ENCODE data around the gene DNASE1.
"Not testable (repeated sequence)": the region's sequence is repeated elsewhere in the genome, so short reads cannot be mapped to it uniquely, and the experiment has no call there.

DNASE1 gene, protein sequence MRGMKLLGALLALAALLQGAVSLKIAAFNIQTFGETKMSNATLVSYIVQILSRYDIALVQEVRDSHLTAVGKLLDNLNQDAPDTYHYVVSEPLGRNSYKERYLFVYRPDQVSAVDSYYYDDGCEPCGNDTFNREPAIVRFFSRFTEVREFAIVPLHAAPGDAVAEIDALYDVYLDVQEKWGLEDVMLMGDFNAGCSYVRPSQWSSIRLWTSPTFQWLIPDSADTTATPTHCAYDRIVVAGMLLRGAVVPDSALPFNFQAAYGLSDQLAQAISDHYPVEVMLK

DNA sequence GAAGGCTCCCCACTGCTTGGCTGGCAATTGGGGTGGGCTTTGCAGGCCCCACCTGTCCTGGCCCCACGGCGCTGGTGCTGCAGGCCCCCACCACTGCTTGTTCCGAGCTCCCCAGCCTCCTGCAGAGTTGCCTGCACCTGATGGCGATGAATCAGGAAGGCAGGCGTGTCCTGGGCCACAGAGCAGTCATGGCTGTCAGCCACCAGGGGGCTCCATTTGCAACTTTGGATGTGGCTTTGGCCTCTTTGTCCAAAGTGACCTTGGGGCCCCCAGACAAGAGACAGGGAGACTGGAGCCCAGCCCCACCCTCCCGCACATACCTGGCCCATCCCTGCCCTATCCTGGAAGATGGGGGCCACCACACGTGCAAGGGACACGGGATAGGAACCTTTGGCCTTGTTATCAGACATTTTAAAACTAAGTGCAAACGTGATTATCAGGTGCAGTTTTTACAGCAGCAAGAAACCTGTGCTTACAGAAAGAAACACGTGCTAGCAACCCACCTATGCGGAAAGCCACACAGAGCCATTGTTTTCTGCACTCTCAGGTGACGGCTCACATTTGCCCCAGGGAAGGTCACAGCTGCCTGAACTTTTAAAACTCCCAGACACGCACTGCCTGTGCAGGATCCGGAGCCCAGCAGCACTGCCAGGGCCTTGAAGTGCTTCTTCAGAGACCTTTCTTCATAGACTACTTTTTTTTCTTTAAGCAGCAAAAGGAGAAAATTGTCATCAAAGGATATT, at the start of gene DNASE1:
DNASE1 (plus strand) TSS at position 443 of the 743 bp plus-strand sequence. CDS start 683 bp downstream, outside the sequence.
- peak; percentile 7 to 61 for DNase-seq

DNA sequence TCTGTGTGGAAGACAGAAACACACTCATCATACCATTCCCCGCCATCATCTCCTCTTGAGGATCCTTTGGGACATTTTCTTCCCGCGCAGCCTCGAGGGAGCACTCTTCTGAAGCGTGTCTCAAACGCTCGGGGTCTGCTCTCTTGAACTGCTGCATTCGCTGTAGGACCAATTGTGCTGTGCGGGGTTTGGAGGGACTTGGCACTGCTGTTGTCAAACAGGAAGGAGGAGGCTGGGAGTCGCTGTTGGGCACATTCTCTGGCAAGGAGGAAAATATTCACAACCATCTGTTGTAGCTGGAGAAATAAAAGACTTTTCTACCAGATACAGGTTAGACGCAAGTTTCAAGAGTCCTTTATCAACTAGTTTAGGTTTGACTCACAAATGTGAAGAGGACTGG, 48.0 kb upstream of the DNASE1 start:
- DNase-seq: no peak

DNA sequence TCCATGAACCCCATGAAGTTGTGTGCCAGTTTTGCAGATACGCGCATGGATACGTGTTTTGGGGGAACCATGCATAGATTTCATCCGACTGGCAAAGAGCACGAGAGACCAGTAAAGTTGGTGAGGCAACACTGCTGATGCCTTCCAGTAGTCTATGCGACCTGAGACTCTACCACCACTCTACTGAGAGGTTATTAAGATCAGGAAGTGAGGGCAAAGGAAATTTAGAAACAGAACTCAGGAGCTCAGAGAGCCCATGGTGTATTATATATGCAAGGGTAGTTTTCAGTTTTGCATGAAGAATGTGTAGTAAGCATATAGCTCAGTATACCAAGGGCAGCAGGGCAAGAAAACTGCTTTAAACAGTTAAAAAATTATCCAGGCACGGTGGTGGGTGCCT, 47.3 kb upstream of the DNASE1 start:
- DNase-seq: no peak

DNA sequence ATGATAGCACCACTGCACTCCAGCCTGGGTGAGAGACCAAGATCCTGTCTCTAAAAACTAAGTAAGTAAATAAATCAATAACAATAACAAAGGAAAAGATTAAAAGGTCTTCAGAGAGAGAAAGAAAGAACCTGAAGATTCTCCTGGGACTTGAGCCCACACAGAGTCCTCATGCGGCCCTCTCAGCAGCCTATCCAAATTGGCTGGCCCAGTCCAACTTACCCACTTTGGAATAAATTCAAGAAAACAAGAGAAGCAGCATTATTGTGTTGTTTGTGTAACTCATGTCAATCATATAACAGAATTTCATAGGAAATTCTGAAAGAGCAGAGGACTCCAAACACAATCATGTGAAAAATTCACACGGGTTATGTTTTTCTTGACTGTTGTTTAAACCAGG, 46.9 kb upstream of the DNASE1 start:
- DNase-seq: no peak

DNA sequence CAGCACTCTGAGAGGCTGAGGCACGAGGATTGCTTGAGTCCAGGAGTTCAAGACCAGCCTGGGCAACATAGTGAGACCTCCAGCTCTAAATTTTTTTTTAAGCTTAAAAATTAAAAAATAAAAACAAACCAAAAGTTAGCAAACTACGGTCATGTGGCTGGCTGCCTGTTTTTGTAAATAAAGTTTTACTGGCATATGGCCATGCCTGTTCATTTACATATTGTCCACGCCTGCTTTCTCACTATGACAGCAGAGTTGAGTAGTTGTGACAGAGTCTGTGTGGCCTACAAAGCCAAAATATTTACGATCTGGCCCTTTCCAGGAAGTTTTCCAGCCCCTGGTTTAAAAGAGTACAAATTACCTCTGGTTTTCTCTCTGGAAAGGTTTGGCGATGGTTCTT, 46.4 kb upstream of the DNASE1 start:
- DNase-seq: no peak

DNA sequence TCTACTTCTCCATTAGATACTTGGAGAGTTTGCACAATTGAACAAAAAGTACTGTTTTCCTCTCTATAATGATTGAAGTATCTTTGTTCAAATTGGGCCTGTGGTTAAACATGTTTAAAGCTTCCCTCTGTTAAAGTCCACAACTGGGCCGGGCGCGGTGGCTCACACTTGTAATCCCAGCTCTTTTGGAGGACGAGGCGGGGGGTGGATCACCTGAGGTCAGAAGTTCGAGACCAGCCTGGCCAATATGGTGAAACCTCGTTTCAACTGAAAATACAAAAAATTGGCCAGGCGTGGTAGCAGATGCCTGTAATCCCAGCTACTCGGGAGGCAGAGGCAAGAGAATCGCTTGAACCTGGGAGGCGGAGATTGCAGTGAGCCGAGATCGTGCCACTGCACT, 45.5 kb upstream of the DNASE1 start:
- DNase-seq: not testable (repeated sequence)

DNA sequence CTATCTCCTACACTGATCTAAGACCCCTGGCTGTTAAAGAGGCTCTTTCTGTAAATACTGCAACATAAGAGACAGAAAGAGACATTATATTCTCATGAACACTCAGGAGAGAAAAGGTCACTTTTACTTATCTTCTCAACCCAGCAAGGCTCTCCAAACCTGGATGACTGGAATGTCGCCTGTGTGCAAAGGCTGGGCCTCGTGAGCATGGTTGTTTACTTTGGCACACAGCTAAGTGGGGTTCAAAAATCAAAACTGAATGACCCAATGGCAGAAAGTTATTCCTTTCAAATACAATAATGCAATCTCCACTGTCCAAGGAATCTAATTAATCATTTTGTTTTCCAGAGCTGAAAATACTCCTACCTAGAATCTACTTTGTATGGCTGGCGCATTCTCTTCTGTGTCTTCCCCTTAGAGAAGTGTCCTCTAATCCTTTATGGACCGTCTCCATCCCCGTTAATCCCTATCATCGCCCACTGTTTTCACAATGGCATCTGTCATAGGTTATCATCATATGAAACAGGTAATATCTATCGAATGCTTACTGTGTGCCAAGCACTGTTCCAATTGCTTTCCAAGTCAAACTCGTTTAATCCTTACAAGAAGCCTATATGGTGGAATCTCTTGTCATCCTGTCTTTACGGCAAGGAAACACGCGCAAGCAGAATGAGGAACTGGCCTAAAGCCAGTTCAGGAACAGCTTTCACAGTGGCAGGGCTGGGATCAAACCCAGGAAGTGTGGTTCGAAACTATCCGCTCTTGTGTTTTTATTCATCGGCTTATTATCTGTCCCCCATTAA, 44.4 kb upstream of the DNASE1 start:
- no peak for DNase-seq

DNA sequence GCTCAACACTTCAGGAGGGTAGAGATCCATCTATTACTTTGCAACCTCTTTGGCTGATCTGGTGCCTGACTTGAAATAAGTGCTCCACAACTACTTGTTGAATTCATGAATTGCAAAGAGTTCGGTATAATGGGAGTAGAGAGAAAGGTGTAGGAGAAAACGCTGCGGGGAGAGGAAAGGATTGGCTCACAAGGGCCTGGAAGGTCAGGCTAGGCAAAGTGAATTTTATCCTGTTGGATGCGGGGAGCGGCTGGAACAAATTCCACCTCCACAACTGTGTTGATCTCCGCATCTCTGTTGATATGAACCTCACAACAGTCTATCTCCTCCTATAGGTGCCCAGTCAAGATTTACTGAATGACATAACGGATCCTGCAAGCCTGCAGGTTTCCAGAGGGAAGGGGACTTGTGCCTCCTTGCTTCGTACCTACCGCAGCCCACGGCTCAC, 43.8 kb upstream of the DNASE1 start:
- no peak for DNase-seq

DNA sequence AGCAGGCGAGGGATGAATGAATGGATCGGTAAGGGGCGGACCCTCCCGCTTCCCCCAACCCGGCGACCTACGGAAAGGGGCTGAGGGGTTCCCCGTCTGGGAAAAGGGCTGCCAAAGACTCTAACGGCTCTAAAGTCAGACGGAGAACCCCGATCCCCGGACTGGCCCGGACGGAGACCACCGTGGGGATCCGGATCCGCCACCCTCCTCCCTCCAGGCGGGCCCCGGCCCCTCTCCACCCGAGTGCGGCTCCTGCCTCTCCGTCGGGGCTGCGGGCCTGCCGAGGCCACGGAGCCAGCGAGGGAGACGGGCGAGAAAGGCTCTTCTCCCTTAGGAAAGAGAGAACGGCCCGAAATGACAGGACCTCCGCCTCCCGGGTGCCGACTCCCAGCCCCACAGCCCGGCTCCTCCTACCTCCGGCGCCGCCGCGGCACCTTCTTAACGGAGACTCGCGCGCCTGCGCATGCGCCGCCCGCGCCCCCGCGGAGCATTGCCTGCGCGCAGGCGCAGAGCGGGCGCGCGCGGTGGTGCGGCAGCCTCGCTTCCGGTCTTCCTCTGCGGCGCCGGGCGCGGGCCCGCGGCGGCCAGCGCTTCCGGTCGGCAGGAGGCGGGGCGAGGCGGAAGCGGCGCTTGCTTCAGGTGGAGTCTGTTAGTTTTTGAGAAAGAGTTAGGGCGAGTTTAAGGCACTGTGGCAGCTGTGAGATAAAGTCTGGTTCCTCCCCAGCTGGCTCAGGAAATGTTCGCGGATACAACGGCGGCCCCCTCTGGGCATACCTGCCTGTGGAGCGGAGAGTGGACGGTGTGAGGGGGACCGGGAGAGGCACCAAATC, 43.1 kb upstream of the DNASE1 start, which contains the start of gene SLX4:
SLX4 (minus strand) TSS at position 461 of the 830 bp plus-strand sequence. CDS start 2,642 bp downstream, outside the sequence.
- peak; percentile 56 to 90 for DNase-seq

DNA sequence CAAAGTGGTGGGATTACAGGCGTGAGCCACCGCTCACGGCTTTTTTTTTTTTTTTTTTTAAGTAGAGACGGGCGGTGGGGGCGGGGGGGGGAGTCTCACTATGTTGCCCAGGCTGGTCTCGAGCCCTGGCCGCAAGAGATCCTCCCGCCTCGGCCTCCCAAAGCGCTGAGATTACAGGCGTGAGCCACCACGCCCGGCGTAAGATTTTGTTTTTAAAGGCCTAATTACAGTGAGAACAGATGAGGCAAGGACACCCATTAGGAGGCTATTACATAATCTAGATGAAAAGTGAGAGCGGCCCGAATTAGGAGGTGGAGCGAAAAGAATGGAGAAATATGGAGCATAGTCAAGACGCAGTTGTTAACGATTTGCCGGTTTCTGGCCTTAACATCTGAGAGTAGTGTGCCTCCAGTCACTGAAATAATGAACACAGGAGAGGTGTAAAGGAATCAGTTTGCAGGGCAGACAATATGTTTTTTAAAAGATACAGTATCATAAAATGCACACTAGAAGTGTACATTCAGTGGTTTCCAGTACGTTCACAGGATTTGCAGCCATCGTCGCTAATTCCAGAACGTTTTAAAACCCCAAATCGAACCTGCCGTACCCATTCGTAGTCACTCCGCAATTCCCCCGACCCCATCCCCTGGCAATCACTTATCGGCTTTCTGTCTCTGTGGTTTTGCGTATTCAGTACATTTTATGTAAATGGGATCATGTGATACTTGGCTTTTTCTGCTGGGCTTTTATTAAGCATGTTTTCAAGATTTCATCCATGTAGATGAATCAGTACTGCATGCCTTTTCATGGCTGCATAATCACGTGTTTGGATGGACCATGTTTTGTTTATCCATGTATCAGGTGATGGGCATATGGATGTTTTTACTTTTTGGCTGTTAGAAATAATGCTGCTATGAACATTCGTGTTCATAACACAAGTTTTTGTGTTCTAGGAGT, 41.7 kb upstream of the DNASE1 start:
- no peak for DNase-seq

DNA sequence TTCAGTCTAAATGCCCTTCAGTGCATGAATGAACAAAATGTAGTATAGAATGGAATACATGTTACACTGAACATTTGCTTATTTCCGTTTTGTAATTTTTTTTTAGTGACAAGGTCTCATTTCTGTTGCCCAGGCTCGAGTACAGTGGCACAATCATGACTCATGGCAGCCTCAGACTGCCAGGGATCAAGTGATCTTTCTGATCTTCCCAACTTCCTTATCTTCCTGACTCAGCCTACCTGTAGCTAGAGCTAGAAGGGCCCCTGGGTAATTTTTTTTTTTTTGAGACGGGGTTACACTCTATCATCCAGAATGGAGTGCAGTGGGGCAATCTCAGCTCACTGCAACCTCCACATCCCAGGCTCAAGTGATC, 35.7 kb upstream of the DNASE1 start:
- DNase-seq: no peak

DNA sequence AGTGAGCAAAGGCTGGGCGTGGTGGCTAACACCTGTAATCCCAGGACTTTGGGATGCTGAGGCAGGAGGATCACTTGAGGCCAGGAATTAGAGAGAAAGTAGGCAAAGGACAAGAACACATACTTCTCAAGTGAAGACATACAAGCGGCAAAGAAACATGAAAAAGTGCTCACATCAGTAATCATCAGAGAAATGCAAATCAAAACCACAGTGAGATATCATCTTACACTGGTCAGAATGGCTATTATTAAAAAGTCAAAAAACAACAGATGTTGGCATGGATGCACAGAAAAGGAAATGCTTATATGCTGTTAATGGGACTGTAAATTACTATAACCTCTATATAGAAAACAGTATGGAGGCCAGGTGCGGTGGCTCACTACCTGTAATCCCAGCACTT, 30.8 kb upstream of the DNASE1 start:
- peak in 1 of 2 experiments; percentile 25 for DNase-seq

DNA sequence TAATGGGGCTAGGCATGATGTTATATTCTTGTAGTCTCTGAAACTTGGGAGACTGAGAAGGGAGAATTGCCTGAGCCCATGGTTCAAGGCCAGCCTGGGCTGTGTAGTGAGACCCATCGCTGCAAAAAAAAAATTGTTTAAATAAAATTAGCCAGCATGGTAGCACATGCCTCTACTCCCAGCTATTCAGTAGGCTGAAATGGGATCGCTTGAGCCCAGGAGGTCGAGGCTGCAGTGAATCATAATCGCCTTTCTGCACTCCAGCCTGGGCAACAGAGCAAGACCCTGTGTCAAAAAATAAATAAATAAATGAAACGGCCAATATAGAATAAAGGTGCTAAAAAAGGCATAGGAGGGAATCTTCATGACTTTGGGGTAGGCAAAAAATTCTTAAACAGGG, 29.2 kb upstream of the DNASE1 start:
- DNase-seq: no peak

DNA sequence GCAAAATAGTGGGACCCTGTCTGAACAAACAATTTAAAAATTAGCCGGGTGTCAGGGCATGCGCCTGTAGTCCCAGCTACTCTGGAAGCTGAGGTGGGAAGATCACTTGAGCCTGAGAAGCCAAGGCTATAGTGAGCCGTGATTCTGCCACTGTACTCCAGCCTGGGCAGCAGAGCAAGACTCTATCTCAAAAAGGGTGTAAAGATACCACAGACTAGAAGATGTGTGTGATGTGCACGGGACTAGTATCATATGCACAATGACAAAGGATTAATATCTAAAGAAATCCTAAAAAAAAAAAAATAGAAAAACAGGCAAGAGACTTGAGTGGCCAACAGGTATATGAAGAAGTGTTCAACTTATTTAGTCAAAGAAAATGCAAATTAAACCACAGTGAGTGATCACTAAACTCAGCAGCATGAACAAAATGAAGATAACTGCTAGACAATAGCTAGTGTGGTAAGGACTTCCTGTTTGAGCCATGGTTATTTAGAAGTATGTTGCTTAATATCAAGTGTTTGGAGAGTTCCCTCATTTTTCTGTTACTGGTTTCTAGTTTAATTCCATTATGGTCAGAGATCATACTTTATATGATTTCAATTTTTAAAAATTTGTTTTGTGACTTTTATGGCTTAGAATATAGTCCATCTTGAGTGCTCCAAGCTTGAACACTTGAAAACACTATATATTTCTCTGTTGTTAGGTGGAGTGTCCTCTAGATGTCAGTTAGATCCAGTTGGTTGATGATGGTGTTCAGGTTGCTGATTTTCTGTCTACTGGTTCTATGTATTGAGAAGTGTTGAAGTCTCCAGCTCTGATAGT, 28.4 kb upstream of the DNASE1 start:
- no peak for DNase-seq

DNA sequence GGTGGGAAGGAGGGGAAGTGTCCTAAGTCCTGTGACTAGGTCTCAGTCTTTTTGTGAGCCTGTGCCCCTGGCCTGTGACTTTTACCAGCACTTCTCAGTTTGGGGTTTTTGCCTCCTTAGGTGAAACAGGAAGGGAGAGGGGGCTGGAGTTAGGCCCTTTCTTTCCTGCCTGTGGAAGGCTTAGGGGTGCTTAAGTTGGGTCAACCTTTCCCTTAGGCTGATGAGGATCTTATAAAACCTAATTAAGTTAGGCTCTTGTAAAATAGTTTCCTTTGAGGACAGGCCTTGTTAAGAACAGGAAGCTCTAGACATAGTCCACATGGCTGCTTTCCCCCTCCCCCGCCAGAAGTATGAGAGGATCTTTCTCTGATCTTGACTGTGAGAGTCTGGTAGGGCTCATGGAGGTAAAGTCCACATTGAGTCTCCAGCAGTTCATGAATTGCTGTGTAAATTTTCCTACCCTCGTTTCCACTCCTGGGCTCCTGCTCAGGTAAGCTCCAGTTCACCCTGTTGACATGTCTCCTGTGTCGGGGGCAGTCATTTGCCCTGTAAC, 17.0 kb upstream of the DNASE1 start:
- no peak for DNase-seq

DNA sequence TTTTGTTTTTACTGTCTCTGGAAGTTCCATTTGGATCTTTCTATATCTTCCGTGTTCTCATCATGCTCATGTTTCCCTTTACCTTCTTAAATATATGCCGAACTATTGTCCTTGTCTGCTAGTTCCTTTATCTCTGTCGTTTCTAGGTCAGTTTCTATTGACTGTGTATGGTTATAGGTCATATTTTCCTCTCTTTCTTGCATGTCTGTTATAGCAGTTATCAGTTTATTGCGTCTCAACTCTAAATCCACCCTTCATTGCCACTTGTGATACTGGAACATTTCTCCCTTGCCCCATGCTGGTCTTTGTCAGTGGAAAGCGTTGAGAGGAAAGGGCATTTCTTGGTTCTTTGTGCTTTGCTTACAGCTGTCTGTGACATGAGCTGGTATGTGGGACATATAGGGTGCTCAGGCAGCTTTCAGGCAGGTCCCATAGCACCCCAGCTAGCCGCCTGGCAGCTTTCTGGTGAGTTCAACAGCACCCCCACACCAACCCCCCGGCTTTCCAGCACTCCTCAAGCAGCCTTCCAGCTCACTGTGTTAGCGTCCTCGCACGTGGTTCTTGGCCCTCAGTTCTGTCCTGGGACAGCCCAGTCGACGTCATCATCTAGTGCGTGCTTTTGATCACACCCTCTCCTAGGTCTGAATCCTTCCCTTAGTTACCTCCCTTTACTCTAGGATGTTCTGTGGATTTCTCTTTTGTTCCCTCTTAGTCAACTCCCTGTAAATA, 15.4 kb upstream of the DNASE1 start:
- DNase-seq: no peak

DNA sequence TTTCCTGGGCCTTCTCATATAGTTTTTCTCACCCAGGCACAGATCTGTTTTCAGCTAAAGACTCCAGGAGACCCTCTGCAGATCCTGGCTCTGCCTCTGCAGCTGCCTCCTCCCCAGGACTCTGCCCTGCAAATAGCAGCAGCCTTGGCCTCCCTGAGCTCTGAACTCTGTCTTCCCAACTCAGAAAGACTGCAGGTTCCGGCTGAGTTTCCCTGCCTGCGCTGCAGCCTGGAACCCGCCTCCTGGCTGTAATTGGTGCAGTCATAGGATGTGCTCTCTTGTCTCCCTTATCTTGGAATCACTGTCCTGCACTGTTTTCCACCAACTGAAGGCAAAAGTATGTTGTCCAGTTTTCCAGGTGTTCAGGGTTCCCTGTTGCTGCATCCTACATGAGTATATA, 14.3 kb upstream of the DNASE1 start:
- DNase-seq: no peak

DNA sequence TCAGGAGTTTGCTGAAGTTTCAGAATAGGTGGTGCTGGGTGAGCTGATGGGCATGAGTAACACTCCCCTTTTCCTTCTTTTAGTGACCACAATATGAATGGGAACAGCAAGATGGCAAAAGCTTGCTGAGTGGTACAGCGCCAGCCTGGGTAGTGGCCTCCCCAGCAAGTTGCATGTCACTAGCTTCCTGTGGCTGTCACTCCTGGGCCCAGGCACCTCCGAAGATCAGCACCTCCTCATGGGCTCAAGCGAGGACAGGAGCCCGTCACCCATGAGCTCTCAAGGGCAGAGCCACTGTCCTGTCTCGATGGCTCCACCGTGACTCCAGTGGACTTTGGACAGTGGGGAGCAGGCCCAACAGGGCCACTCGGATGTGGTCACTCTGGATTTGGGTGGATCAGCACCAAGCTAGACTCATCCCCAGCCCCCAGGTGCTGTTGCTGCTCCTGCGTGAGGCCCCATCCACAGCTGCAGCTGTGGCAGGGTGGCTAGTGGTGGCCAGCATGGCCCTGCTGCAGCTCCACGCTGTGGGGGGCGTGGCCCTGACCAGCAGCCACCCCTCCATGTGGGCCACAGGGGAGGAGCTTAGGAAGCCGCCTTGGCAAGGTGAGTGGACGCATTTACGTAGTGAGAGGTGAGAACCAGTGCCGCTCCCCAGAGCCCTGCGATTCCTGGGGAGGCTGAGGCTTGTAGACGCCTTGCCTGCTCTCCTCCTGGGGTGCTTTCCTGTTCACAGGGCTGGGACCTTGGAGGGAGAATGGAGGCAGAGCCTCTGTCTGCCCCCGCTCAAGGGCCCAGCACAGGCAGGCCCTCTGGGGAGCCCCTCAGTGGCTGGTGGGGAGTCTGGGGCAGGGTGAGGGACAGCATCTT, 13.6 kb upstream of the DNASE1 start:
- no peak for DNase-seq

All from NCI-H526 (cell line).